NCI-H82 treated with DMSO at 0.1 percent for 48 hours (cell line): ENCODE results near the gene PARP16.

Source experiments
- DNase-seq: peaks from one replicate; lab custom pipeline; 2025; ENCODE audit not compliant: unreplicated experiment; lab: John Stamatoyannopoulos, UW

Gene PARP16

GRCh38 chr15:65208647-65209046, 78.0 kb downstream of the PARP16 start:
- peak; percentile 89 for DNase-seq
